ENCODE measurements around the gene GAMT.

Gene GAMT

GRCh38 chr19:1438933-1439354 is 37.6 kb upstream of the GAMT start:
- TF ChIP-seq CTCF (IDR thresholded peaks at IDR 0.05; ENCODE audit: low read depth, low read length, missing control alignments), result no peak
- peak overlapping the region; percentile 85 for H3K4me3 ChIP-seq (ENCODE audit: low read depth, low read length)
- DNase-seq (ENCODE audit: low read depth), result no peak
- in situ Hi-C loops (cut with HindIII; ENCODE audit: low sequenced_read_pairs), result no loop called here

- TF ChIP-seq CTCF (IDR thresholded peaks at IDR 0.05; ENCODE audit: low read depth, low read length, missing control alignments), result peak; percentile 89
- DNase-seq (ENCODE audit: low read depth), result peak; percentile 87
These were observed 36.9 kb upstream of the GAMT start, which contains the start of gene RPS15 for GRCh38 chr19:1438035-1438932. Gene RPS15, plus strand, starts transcription at chr19:1438396. Its CDS starts 30 bp downstream, at chr19:1438426.

GRCh38 chr19:1437609-1438008 is 36.3 kb upstream of the GAMT start:
- no peak overlapping the region for H3K4me3 ChIP-seq (ENCODE audit: low read depth, low read length)
- in situ Hi-C loops (cut with HindIII; ENCODE audit: low sequenced_read_pairs), result no loop called here
- DNase-seq (ENCODE audit: low read depth), result no peak
- no peak for TF ChIP-seq CTCF (IDR thresholded peaks at IDR 0.05; ENCODE audit: low read depth, low read length, missing control alignments)

More at GRCh38 chr19:1438035-1438932, 36.9 kb upstream of the GAMT start, which contains the start of gene RPS15:
- H3K4me3 ChIP-seq (ENCODE audit: low read depth, low read length), result peak within 1 kb of the TSS; percentile 85
- in situ Hi-C loops (cut with HindIII; ENCODE audit: low sequenced_read_pairs), result no loop called here

- no peak for DNase-seq (ENCODE audit: low read depth)
- no peak for TF ChIP-seq CTCF (IDR thresholded peaks at IDR 0.05; ENCODE audit: low read depth, low read length, missing control alignments)
- in situ Hi-C loops (cut with HindIII; ENCODE audit: low sequenced_read_pairs), result no loop called here
- H3K4me3 ChIP-seq (ENCODE audit: low read depth, low read length), result no peak overlapping the region
These were observed 34.1 kb upstream of the GAMT start for GRCh38 chr19:1435378-1435989.

GRCh38 chr19:1434577-1435060 is 33.3 kb upstream of the GAMT start:
- TF ChIP-seq CTCF (IDR thresholded peaks at IDR 0.05; ENCODE audit: low read depth, low read length, missing control alignments), result no peak
- in situ Hi-C loops (cut with HindIII; ENCODE audit: low sequenced_read_pairs), result no loop called here
- H3K4me3 ChIP-seq (ENCODE audit: low read depth, low read length), result no peak overlapping the region
- no peak for DNase-seq (ENCODE audit: low read depth)

GRCh38 chr19:1434040-1434366 is 32.7 kb upstream of the GAMT start:
- no peak for TF ChIP-seq CTCF (IDR thresholded peaks at IDR 0.05; ENCODE audit: low read depth, low read length, missing control alignments)
- in situ Hi-C loops (cut with HindIII; ENCODE audit: low sequenced_read_pairs), result no loop called here

More at GRCh38 chr19:1434040-1434366, 32.7 kb upstream of the GAMT start:
- no peak for DNase-seq (ENCODE audit: low read depth)
- H3K4me3 ChIP-seq (ENCODE audit: low read depth, low read length), result no peak overlapping the region

All from astrocyte of the cerebellum (primary cell).